Measurements from ENCODE around the gene GPRC5C.

GRCh38 chr17:74387365-74388218 lies 44.3 kb upstream of the GPRC5C start:
- TF ChIP-seq CTCF (IDR thresholded peaks at IDR 0.05; ENCODE audit: extremely low read depth in 1 of 2, insufficient read depth in 1 of 2, low read depth in 1 of 2, low read length in 2 of 2) (no peak), JUN (IDR thresholded peaks at IDR 0.05; ENCODE audit: borderline replicate concordance, insufficient read depth, insufficient read length, low read depth) (no peak)
